Activated CD8-positive, alpha-beta memory T cell treated with anti-CD3 and anti-CD28 coated beads for 48 hours (primary cell): ENCODE results near the gene TSPAN18.

Experiments
- DNase-seq, 3 experiments: peaks; one replicate each; pipeline ENCODE4 v3.0.0-alpha.2; 2020; ENCODE audit warnings: low read depth in 2 of 3, low spot score in 2 of 3

Gene TSPAN18

GRCh38 chr11:44737245-44738085, 10.7 kb downstream of the TSPAN18 start:
- no peak for DNase-seq

GRCh38 chr11:44738791-44739190, 12.0 kb downstream of the TSPAN18 start:
- DNase-seq = no peak

- DNase-seq = no peak
Measured at GRCh38 chr11:44740967-44741366, 14.2 kb downstream of the TSPAN18 start.

- DNase-seq = no peak
Measured at GRCh38 chr11:44741976-44742375, 15.2 kb downstream of the TSPAN18 start.

- no peak for DNase-seq
Measured at GRCh38 chr11:44742508-44743246, 15.9 kb downstream of the TSPAN18 start.

- no peak for DNase-seq
Measured at GRCh38 chr11:44743326-44743725, 16.6 kb downstream of the TSPAN18 start.

GRCh38 chr11:44743959-44744557, 17.3 kb downstream of the TSPAN18 start:
- no peak for DNase-seq

GRCh38 chr11:44746894-44747293, 20.1 kb downstream of the TSPAN18 start:
- no peak for DNase-seq

GRCh38 chr11:44747316-44747715, 20.6 kb downstream of the TSPAN18 start:
- DNase-seq = no peak

GRCh38 chr11:44747836-44748235, 21.1 kb downstream of the TSPAN18 start:
- DNase-seq = no peak

- no peak for DNase-seq
Measured at GRCh38 chr11:44748606-44749005, 21.8 kb downstream of the TSPAN18 start.

GRCh38 chr11:44749189-44749588, 22.4 kb downstream of the TSPAN18 start:
- DNase-seq = no peak

GRCh38 chr11:44750551-44751465, 24.0 kb downstream of the TSPAN18 start:
- no peak for DNase-seq

- no peak for DNase-seq
Measured at GRCh38 chr11:44752300-44752699, 25.5 kb downstream of the TSPAN18 start.

- DNase-seq = no peak
Measured at GRCh38 chr11:44752713-44753112, 26.0 kb downstream of the TSPAN18 start.

- DNase-seq = no peak
Measured at GRCh38 chr11:44753961-44754645, 27.3 kb downstream of the TSPAN18 start.

GRCh38 chr11:44754876-44755555, 28.3 kb downstream of the TSPAN18 start:
- DNase-seq = no peak

GRCh38 chr11:44755556-44756523, 29.1 kb downstream of the TSPAN18 start:
- no peak for DNase-seq

GRCh38 chr11:44758983-44759382, 32.2 kb downstream of the TSPAN18 start:
- no peak for DNase-seq
